Measurements from ENCODE around the gene KIAA0753.
"Not testable (repeated sequence)": the region's sequence is repeated elsewhere in the genome, so short reads cannot be mapped to it uniquely, and the experiment has no call there.

KIAA0753 gene

GRCh38 chr17:6668219-6668618 is 27.7 kb upstream of the KIAA0753 start:
- DNase-seq: no peak

- no peak for DNase-seq
Measured at GRCh38 chr17:6667516-6667915, 27.0 kb upstream of the KIAA0753 start.

GRCh38 chr17:6666557-6666956 is 26.0 kb upstream of the KIAA0753 start:
- no peak for DNase-seq

- peak; percentile 30 to 32 for DNase-seq
Measured at GRCh38 chr17:6666077-6666521, 25.6 kb upstream of the KIAA0753 start.

- DNase-seq: not testable (repeated sequence)
Measured at GRCh38 chr17:6663200-6663599, 22.7 kb upstream of the KIAA0753 start.

GRCh38 chr17:6661464-6661848 is 20.9 kb upstream of the KIAA0753 start:
- DNase-seq: no peak

- no peak for DNase-seq
Measured at GRCh38 chr17:6660805-6661463, 20.4 kb upstream of the KIAA0753 start.

GRCh38 chr17:6660101-6660500 is 19.6 kb upstream of the KIAA0753 start:
- no peak for DNase-seq

- not testable (repeated sequence) for DNase-seq
Measured at GRCh38 chr17:6658411-6658810, 17.9 kb upstream of the KIAA0753 start.

- no peak for DNase-seq
Measured at GRCh38 chr17:6657633-6658287, 17.2 kb upstream of the KIAA0753 start.

- DNase-seq: peak; percentile 45 to 58
Measured at GRCh38 chr17:6656797-6657632, 16.5 kb upstream of the KIAA0753 start.

- DNase-seq: not testable (repeated sequence)
Measured at GRCh38 chr17:6655732-6656361, 15.3 kb upstream of the KIAA0753 start.

- no peak for DNase-seq
Measured at GRCh38 chr17:6654841-6655731, 14.6 kb upstream of the KIAA0753 start.

GRCh38 chr17:6651919-6652452 is 11.5 kb upstream of the KIAA0753 start:
- DNase-seq: no peak

- DNase-seq: peak; percentile 92 to 94
Measured at GRCh38 chr17:6651354-6651918, 10.9 kb upstream of the KIAA0753 start, which contains the start of the genes C17orf100 and MED31. Gene C17orf100, plus strand, starts transcription at chr17:6651762. Its CDS starts 152 bp downstream, at chr17:6651914. Gene MED31, minus strand, starts transcription at chr17:6651605. Its CDS starts 77 bp downstream, at chr17:6651528.

GRCh38 chr17:6648181-6648580 is 7.7 kb upstream of the KIAA0753 start:
- DNase-seq: no peak

- DNase-seq: no peak
Measured at GRCh38 chr17:6643451-6644125, 3.1 kb upstream of the KIAA0753 start.

GRCh38 chr17:6642592-6642991 is 2.1 kb upstream of the KIAA0753 start:
- no peak for DNase-seq

- no peak for DNase-seq
Measured at GRCh38 chr17:6641247-6641863, 844 bp upstream of the KIAA0753 start.

All from stimulated activated CD4-positive, alpha-beta T cell treated with anti-CD3 and anti-CD28 coated beads, Interleukin-2, amount 100 ng/mL, for 48 hours (primary cell).